GM12892 (cell line): ENCODE data around the gene ACSM3.

Source experiments
- POLR2A ChIP-seq: IDR thresholded peaks from 2 replicates; pipeline ENCODE4 v1.6.1; 2011; ENCODE audit warnings: low read depth, low read length, control low read depth
- TAF1 ChIP-seq: IDR thresholded peaks from 2 replicates; pipeline ENCODE4 v1.6.1; 2011; ENCODE audit warnings: low read depth, mild to moderate bottlenecking, control low read depth, low read length, borderline replicate concordance

DNA sequence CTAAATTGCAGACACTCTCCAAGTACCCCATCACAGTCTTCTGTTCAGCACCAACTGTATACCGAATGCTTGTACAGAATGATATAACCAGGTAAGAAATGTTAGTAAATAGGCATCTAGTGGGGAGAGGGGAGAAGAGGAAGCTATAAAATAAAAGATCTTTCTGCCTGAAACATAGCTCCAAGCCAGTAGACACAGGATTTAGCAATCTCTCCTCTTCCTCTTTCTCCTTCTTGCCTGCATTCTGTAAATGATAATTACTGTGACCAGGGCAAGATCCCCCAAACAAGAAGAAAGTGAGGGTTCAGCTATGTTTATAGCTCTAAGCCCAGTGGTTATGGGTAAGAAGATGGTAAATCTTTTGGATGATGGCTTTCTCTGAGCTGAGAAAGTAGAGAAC lies 17.9 kb downstream of the ACSM3 start:
- no peak for TF ChIP-seq POLR2A
- no peak for TF ChIP-seq TAF1
